Neuronal stem cell (in vitro differentiated cells): ENCODE results near the gene RNF125.
A peak's percentile ranks its signal among the peaks of the same experiment; 100 is the strongest.

Experiments
- DNase-seq: peaks from one replicate; pipeline ENCODE4 v3.0.0-alpha.2; 2013; ENCODE audit warnings: low spot score
- H2AFZ ChIP-seq: one replicate; pipeline ENCODE4 v1.6.1; 2013; ENCODE audit warnings: mild to moderate bottlenecking, low read length, inconsistent platforms
- H2AK5ac ChIP-seq: 2 replicates; pipeline ENCODE4 v1.6.1; 2013; ENCODE audit warnings: low read depth, mild to moderate bottlenecking, inconsistent platforms, low read length, moderate library complexity, mixed read lengths
- H2BK120ac ChIP-seq: 2 replicates; pipeline ENCODE4 v1.6.1; 2013; ENCODE audit warnings: low read depth, mild to moderate bottlenecking, inconsistent platforms, low read length, moderate library complexity, mixed read lengths
- H2BK12ac ChIP-seq: one replicate; pipeline ENCODE4 v1.6.1; 2013; ENCODE audit warnings: low read length, inconsistent platforms
- H2BK15ac ChIP-seq: 2 replicates; pipeline ENCODE4 v1.6.1; 2013; ENCODE audit warnings: mild to moderate bottlenecking, low read length, inconsistent platforms, mixed read lengths
- H2BK5ac ChIP-seq: one replicate; pipeline ENCODE4 v1.6.1; 2013; ENCODE audit warnings: inconsistent platforms, mild to moderate bottlenecking, low read length, moderate library complexity
- H3K14ac ChIP-seq: one replicate; pipeline ENCODE4 v1.6.1; 2013; ENCODE audit warnings: low read length, inconsistent platforms
- H3K18ac ChIP-seq: 2 replicates; pipeline ENCODE4 v1.6.1; 2013; ENCODE audit warnings: low read length, inconsistent platforms
- H3K23ac ChIP-seq: 2 replicates; pipeline ENCODE4 v1.6.1; 2013; ENCODE audit warnings: low read depth, mild to moderate bottlenecking, mixed read lengths, low read length, inconsistent platforms; ENCODE audit not compliant: poor library complexity
- H3K27ac ChIP-seq: replicated peaks from 3 replicates; pipeline ENCODE4 v1.5.1; 2013; ENCODE audit warnings: low read length, inconsistent platforms
- H3K27me3 ChIP-seq, 3 experiments: 2 replicates each; pipeline ENCODE4 v1.6.1; 2013; ENCODE audit warnings: low read length in 3 of 3, mild to moderate bottlenecking in 2 of 3, inconsistent platforms in 1 of 3, low read depth in 1 of 3, mixed read lengths in 1 of 3, moderate library complexity in 1 of 3; ENCODE audit not compliant: control insufficient read depth in 3 of 3, insufficient read depth in 3 of 3
- H3K36me3 ChIP-seq, 2 donors: replicated peaks in 1 of 2; 2 replicates each; pipeline ENCODE4 v1.6.1; 2013; ENCODE audit warnings: low read length in 2 of 2; ENCODE audit not compliant: control insufficient read depth in 2 of 2, insufficient read depth in 2 of 2
- H3K4ac ChIP-seq: 2 replicates; pipeline ENCODE4 v1.6.1; 2013; ENCODE audit warnings: inconsistent platforms, mild to moderate bottlenecking, low read length, moderate library complexity
- H3K4me1 ChIP-seq, 2 donors: 1 replicate in 1 of 2; 2 replicates in 1 of 2; pipeline ENCODE4 v1.6.1; 2013; ENCODE audit warnings: low read length in 2 of 2, low read depth in 1 of 2; ENCODE audit not compliant: control insufficient read depth in 2 of 2, insufficient read depth in 1 of 2
- H3K4me2 ChIP-seq: one replicate; pipeline ENCODE4 v1.6.1; 2013; ENCODE audit warnings: mild to moderate bottlenecking, low read length, inconsistent platforms; ENCODE audit not compliant: insufficient read depth, poor library complexity, severe bottlenecking
- H3K4me3 ChIP-seq, 2 donors: 2 replicates each; pipeline ENCODE4 v1.5.1; 2013; ENCODE audit warnings: low read length in 2 of 2, mild to moderate bottlenecking in 2 of 2, inconsistent platforms in 1 of 2, moderate library complexity in 1 of 2
- H3K79me1 ChIP-seq: one replicate; pipeline ENCODE4 v1.6.1; 2013; ENCODE audit warnings: low read depth, mild to moderate bottlenecking, inconsistent platforms, low read length, moderate library complexity
- H3K9ac ChIP-seq: one replicate; pipeline ENCODE4 v1.6.1; 2013; ENCODE audit warnings: mild to moderate bottlenecking, low read depth, low read length, inconsistent platforms; ENCODE audit not compliant: poor library complexity
- H3K9me3 ChIP-seq, 2 donors: replicated peaks in 1 of 2; 2 replicates each; pipeline versions ENCODE3 to v1.6.1; 2013; ENCODE audit warnings: low read length in 2 of 2, mild to moderate bottlenecking in 2 of 2, inconsistent platforms in 1 of 2, low read depth in 1 of 2, mixed read lengths in 1 of 2, moderate library complexity in 1 of 2; ENCODE audit not compliant: control insufficient read depth in 2 of 2, insufficient read depth in 1 of 2
- H4K8ac ChIP-seq: one replicate; pipeline ENCODE4 v1.6.1; 2013; ENCODE audit warnings: low read depth, mild to moderate bottlenecking, inconsistent platforms, low read length, moderate library complexity
- H4K91ac ChIP-seq: one replicate; pipeline ENCODE4 v1.6.1; 2013; ENCODE audit warnings: low read length, low read depth, mild to moderate bottlenecking, inconsistent platforms; ENCODE audit not compliant: poor library complexity
- WGBS, 2 donors: extraction: QIAGEN DNeasy Blood & Tissue Kit; methylation state at CpG; one replicate each; pipeline ENCODE4 v1.1.7; 2013; ENCODE audit warnings: missing lambda C conversion rate in 2 of 2, mixed read lengths in 1 of 2; ENCODE audit not compliant: insufficient read length in 2 of 2, insufficient replicate concordance in 1 of 2; ENCODE audit errors: extremely low coverage in 2 of 2; 5-methylcytosine and 5-hydroxymethylcytosine counted together

The RNF125 gene

DNA sequence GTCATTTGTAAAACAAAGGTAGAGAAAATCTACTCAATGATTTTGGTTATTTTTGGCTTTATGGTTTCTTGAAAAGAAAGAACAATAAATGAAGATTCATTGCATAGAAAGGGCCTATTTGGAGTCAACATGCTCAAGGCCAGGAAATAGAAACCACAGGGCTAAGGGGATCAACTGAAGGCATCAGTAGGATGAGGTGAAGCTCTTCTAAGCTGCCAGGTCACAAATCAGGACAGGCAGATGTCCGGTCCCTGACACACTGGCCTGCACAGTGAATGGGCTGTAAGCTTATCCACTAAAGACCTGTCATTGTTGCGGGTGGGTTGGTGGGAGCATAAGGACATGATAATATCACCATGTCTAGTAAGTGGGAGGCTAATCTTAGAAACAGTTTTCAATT lies 41.4 kb downstream of the RNF125 start:
- Histone ChIP-seq H3K9me3 (no peaks in the 10 kb centered on the region), H4K8ac (no peak overlapping the region), H2BK12ac (no peak overlapping the region), H3K36me3 (no peaks in the 10 kb centered on the region), H3K27me3 (no peaks in the 10 kb centered on the region), H3K4me1 (peaks cover 2 to 4% of the 10 kb centered on the region in 2 donors), H2BK15ac (no peak overlapping the region), H2BK5ac (no peak overlapping the region), H3K23ac (no peak overlapping the region), H3K9ac (no peak overlapping the region), H3K79me1 (no peaks in the 10 kb centered on the region), H3K4me3 (no peak overlapping the region), H2AFZ (no peak overlapping the region), H3K4ac (no peak overlapping the region), H2BK120ac (no peak overlapping the region), H3K18ac (no peak overlapping the region), H3K4me2 (no peak overlapping the region), H2AK5ac (no peak overlapping the region), H3K14ac (peak overlapping the region; percentile 56), H3K27ac (no peak overlapping the region), H4K91ac (no peak overlapping the region)
- WGBS, 2 donors: no CpG with 5 or more reads among the region's 2 CpGs
- DNase-seq: no peak

DNA sequence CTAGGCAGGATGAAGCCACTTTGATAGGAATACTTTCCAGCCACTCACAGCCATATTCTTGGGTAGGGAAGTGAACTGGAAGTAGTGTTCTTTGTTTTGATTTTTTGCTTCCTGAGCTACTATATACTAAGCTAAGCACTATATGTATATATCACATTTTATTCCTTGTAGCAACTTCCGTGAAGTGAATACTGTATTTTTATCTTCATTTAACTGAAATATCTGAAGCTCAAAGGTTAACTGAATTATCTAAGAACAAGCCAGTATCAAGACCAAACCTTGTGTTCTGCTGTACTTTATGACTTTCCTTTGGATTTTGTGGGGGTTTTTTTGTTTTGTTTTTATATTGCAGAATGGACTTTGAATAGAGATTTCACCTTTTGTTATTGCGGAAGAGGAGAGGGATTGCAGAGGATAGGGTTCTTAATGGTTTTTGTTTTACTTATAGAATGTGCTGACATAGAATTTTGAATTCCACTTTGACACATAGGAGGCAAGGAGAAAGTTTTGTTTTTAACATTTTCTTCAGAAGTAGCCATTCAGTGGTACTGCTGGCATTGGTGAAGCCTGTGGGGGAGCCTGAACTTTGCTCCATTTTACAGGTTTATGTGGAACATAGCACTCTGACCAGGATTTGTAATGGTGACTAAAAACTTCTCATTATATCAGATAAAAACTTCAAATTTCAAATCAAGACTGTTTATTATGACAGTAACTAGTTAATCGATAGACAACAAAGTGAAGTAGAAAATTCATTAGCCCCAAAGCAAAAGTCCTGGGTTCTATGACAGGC lies 48.9 kb downstream of the RNF125 start:
- no peak overlapping the region for H4K8ac ChIP-seq
- H3K14ac ChIP-seq: no peak overlapping the region
- no peak overlapping the region for H2BK15ac ChIP-seq
- no peak overlapping the region for H3K18ac ChIP-seq
- WGBS, 2 donors: no CpG with 5 or more reads among the region's 3 CpGs
- no peak overlapping the region for H2AFZ ChIP-seq
- H3K27ac ChIP-seq: no peak overlapping the region
- H2BK5ac ChIP-seq: no peak overlapping the region
- H3K4me2 ChIP-seq: no peak overlapping the region
- peaks cover 1% of the 10 kb centered on the region for H3K79me1 ChIP-seq
- H3K4me1 ChIP-seq: no peaks in the 10 kb centered on the region
- no peak overlapping the region for H2BK12ac ChIP-seq
- H3K27me3 ChIP-seq: no peaks in the 10 kb centered on the region
- no peak for DNase-seq
- H3K9ac ChIP-seq: no peak overlapping the region
- no peak overlapping the region for H3K23ac ChIP-seq
- H4K91ac ChIP-seq: no peak overlapping the region
- no peaks in the 10 kb centered on the region for H3K36me3 ChIP-seq
- no peak overlapping the region for H3K4ac ChIP-seq
- no peaks in the 10 kb centered on the region for H3K9me3 ChIP-seq
- no peak overlapping the region for H2BK120ac ChIP-seq
- no peak overlapping the region for H2AK5ac ChIP-seq
- H3K4me3 ChIP-seq: no peak overlapping the region

DNA sequence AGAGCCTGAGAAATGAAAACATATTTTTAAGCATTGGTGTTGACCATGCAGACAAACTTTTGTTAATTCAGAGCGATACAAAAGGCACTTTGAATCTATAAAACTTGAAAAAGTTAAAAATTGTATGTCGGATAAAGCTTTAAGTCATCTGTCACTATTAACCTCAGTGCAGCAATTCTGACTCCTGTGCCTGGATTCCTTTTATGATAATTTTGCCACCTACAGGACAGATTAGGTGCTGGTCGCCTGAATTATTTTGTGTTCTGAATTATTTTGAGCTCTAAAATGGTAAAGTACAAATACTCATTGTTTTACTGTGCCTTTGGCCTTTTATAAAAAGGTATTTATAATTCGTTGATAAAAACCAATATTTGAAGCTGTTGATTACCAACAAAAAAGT lies 53.7 kb downstream of the RNF125 start:
- no peak overlapping the region for H4K8ac ChIP-seq
- no peak overlapping the region for H3K18ac ChIP-seq
- H3K23ac ChIP-seq: no peak overlapping the region
- H3K14ac ChIP-seq: no peak overlapping the region
- H3K36me3 ChIP-seq: no peaks in the 10 kb centered on the region
- no peak overlapping the region for H4K91ac ChIP-seq
- H3K9ac ChIP-seq: no peak overlapping the region
- peaks cover 1% of the 10 kb centered on the region for H3K79me1 ChIP-seq
- H3K9me3 ChIP-seq: no peaks in the 10 kb centered on the region
- no peak overlapping the region for H3K4me3 ChIP-seq
- H3K4me1 ChIP-seq: no peaks in the 10 kb centered on the region
- no peaks in the 10 kb centered on the region for H3K27me3 ChIP-seq
- no peak overlapping the region for H2AFZ ChIP-seq
- no peak overlapping the region for H3K4ac ChIP-seq
- no peak overlapping the region for H2AK5ac ChIP-seq
- DNase-seq: no peak
- H2BK15ac ChIP-seq: no peak overlapping the region
- H3K4me2 ChIP-seq: no peak overlapping the region
- H3K27ac ChIP-seq: no peak overlapping the region
- H2BK5ac ChIP-seq: no peak overlapping the region
- no CpG with 5 or more reads among the region's 4 CpGs for WGBS, 2 donors
- H2BK12ac ChIP-seq: no peak overlapping the region
- H2BK120ac ChIP-seq: no peak overlapping the region

DNA sequence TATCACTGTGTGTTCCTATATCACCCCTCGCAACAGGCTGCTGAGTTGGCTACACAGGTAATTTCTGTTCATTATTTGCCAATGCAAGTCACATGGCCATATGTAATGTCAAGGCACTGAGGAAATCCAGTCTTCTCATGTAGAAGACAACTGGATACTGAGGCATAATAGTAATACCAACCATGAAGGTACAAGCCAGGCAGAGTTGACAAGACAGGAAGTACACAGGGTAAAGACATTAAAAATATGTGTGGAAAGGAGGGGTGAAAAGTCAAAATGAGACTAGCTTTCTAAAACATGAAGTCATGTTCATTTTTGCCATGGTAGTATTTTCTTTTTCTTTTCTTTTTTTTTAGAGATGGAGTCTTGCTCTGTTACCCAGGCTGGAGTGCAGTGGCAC lies 55.6 kb downstream of the RNF125 start:
- no peak overlapping the region for H2BK15ac ChIP-seq
- no peak overlapping the region for H3K18ac ChIP-seq
- H2AFZ ChIP-seq: no peak overlapping the region
- no peak for DNase-seq
- H3K4me3 ChIP-seq: peak overlapping the region in 1 of 2 donors; percentile 47
- H3K27me3 ChIP-seq: no peaks in the 10 kb centered on the region
- H3K4me1 ChIP-seq: no peaks in the 10 kb centered on the region
- H3K4ac ChIP-seq: no peak overlapping the region
- no peaks in the 10 kb centered on the region for H3K9me3 ChIP-seq
- no peak overlapping the region for H3K4me2 ChIP-seq
- no peak overlapping the region for H4K91ac ChIP-seq
- no CpG with 5 or more reads among the region's 1 CpG for WGBS, 2 donors
- H3K36me3 ChIP-seq: no peaks in the 10 kb centered on the region
- peaks cover 1% of the 10 kb centered on the region for H3K79me1 ChIP-seq
- no peak overlapping the region for H2AK5ac ChIP-seq
- no peak overlapping the region for H3K27ac ChIP-seq
- H3K9ac ChIP-seq: no peak overlapping the region
- no peak overlapping the region for H3K14ac ChIP-seq
- no peak overlapping the region for H2BK5ac ChIP-seq
- H3K23ac ChIP-seq: no peak overlapping the region
- no peak overlapping the region for H2BK120ac ChIP-seq
- no peak overlapping the region for H4K8ac ChIP-seq
- H2BK12ac ChIP-seq: no peak overlapping the region
